DND-41 (cell line): Measurements from ENCODE around the gene TTLL5.

ENCODE experiments used
- CTCF ChIP-seq: IDR thresholded peaks from 2 replicates; pipeline ENCODE4 v1.5.1; 2012; ENCODE audit warnings: borderline replicate concordance, low read length, moderate library complexity, mild to moderate bottlenecking; ENCODE audit not compliant: poor library complexity, severe bottlenecking; ENCODE audit errors: extremely low read depth
- EZH2 ChIP-seq: IDR thresholded peaks from 3 replicates; pipeline ENCODE4 v1.6.1; 2012; ENCODE audit warnings: borderline replicate concordance, low read depth, mild to moderate bottlenecking, moderate library complexity, low read length, inconsistent platforms; ENCODE audit not compliant: severe bottlenecking

- TF ChIP-seq EZH2: no peak
- TF ChIP-seq CTCF: no peak
These were observed 338.6 kb downstream of the TTLL5 start for GRCh38 chr14:75999511-76000190.
